GM21423 (cell line): ENCODE results near the gene PCDHGC3.

Experiments used
- ATAC-seq: cut with Tn5 transposase; IDR thresholded peaks from one replicate; pipeline ENCODE4 v1.9.1; 2021; ENCODE audit warnings: mild to moderate bottlenecking, moderate library complexity; ENCODE audit not compliant: unreplicated experiment

PCDHGC3 gene

DNA sequence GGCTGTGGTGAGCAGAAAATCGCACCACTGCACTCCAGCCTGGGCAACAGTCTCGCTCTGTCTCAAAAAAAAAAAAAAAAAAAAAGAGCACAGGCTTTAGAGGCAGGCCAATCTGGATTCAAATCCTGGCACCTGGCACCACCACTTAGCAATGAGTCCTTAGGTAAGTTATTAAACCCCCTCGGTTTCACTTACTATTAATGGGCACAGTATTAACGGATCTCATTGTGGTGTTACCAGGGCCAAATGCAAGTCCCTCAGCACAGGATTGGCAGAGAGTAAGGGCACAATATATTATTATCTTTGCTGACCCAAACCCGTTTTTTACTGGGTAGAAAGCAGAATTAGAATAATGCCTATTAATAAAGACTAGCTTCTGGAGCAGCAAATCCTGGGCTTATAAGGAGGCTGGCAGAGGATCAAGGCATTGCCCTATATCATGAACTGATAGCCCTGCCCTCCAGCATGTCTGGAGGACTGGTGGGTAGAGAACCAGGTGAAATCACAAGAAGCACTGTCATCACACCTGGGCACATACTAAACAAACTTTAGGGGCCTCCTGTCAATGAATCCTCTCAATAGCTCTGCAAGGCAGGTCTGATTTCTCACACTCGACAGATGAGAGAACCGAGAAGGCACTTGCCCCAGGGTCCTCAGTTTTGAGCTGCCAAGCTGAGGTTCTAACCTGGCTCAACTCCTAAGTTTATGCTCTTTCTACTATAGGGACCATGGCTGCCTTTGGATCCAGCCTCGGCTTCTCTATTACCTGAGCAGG lies 30.8 kb downstream of the PCDHGC3 start:
- ATAC-seq, result no peak

- ATAC-seq, result peak; percentile 44
These were observed 31.8 kb downstream of the PCDHGC3 start for GRCh38 chr5:141507387-141508091.

DNA sequence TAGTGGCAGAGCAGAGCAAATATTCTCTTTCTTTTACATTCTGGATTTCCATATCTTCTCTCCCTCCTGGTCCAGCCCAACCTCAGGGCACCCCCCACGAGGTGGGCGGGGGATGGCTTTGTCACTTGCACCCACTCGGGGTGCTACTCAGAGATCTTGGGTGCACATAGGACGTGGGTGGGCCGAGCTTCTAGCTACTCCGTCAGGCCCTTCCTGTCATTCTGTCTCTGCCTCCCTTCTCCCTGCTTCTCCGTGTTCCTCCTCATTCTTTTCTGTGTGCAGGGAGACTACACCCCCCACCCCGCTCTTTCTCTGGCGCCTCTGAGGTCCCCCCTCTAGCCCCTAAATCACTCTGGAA lies 32.7 kb downstream of the PCDHGC3 start:
- no peak for ATAC-seq

GRCh38 chr5:141508798-141509611 lies 33.2 kb downstream of the PCDHGC3 start:
- no peak for ATAC-seq

GRCh38 chr5:141510160-141510559 lies 34.4 kb downstream of the PCDHGC3 start:
- no peak for ATAC-seq

- no peak for ATAC-seq
These were observed 35.3 kb downstream of the PCDHGC3 start for GRCh38 chr5:141510850-141511601.

DNA sequence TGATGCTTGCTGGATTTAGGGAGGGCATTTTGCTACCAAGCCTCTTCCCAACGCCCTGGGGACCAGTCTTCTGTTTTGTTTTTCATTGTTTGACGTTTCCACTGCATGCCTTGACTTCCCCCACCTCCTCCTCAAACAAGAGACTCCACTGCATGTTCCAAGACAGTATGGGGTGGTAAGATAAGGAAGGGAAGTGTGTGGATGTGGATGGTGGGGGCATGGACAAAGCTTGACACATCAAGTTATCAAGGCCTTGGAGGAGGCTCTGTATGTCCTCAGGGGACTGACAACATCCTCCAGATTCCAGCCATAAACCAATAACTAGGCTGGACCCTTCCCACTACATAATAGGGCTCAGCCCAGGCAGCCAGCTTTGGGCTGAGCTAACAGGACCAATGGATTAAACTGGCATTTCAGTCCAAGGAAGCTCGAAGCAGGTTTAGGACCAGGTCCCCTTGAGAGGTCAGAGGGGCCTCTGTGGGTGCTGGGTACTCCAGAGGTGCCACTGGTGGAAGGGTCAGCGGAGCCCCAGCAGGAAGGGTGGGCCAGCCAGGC lies 36.1 kb downstream of the PCDHGC3 start:
- ATAC-seq, result no peak

GRCh38 chr5:141512390-141512910 lies 36.7 kb downstream of the PCDHGC3 start:
- peak; percentile 22 for ATAC-seq

DNA sequence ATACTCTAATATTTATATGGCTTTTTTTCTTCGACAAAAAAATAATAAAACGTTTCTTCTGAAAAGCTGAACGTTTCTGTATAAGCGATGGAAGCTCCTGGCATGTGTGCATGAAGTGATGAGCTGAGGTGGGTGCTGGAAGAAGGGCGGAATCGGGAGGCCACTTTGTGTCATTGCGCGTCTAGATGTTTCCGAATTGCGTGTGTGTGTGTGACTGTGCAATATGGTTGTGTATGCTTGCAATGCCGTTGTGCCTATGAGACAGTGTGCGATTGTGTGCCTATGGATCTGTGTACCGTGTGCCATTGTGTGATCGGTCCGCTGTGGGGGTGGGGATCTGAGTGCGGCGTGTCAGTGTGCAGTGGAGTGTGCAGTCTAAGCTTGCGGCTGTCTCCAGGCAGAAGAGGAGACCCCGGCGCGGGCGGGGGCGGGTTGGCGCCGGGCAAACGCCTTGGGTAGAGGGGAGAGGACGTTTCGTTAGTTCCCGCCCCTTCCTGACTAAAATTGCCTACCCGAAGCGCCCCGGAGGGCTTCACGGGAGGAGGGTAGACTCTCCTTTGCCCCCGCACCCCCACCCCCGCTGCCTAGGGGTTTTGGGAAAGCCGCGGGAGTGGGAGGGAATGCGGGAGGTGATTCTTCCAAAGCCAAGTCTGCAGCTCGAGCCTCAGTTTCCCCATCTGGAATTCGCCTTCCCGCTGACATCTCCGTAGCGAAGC lies 37.3 kb downstream of the PCDHGC3 start:
- ATAC-seq, result no peak

- peak; percentile 30 for ATAC-seq
These were observed 38.0 kb downstream of the PCDHGC3 start for GRCh38 chr5:141513627-141514329.

GRCh38 chr5:141514330-141515133 lies 38.8 kb downstream of the PCDHGC3 start:
- peak; percentile 13 for ATAC-seq

DNA sequence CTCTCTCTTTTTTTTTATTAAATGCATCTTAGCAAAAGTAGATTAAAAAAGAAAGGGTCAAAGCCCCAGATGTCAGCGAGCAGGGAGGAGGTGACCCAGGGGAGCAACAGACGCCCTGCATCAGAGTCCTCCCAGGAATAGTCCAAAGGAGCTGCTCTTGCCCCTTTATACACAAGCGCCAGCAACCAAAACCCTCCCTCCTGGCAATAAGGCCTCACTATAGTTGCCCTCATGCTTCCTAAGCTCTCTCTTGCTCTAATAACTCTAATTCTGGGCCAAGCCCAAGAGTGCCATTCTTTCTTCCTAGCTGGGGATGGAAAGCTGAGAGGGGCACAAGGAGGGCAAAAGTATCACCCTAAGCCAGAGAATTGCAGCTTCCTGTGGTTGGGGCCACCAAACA lies 39.4 kb downstream of the PCDHGC3 start:
- ATAC-seq, result no peak

- no peak for ATAC-seq
These were observed 40.3 kb downstream of the PCDHGC3 start for GRCh38 chr5:141515946-141516671.

DNA sequence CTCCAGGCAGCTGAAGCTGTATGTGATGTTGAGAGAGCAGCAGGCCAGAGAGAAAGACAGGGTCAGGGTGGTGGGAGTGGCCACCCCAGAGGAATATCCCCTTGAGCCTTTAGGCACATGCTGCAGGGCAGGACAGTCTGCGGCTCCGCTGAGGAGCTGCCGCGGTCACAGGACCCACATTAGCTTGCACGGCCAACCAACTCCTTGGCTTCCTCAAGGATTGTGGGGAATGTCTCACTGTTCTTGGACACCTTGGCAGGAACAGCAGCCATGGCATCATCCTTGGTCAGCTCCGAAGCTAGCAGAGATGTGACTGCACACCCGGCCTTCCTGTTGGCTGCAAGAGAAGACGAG lies 40.9 kb downstream of the PCDHGC3 start:
- ATAC-seq, result no peak

DNA sequence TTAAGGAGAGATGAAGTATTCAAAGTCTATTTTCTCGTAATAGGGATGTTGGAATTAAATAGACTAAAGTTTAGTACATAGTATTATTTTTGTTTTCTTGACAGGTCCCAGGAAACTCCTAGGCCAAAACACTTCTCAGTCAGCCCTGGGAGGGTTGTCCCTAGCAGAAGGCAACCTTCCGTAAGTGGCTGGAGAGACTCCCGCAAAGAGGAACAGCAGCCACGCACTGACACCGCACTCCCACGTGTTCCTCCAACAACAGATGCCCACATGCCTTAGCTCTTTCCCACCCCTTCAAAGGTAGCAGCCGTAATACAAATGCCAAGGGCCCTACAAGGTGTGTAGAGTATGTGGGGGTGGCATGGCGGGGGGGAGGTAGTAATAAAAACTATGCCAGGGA lies 41.5 kb downstream of the PCDHGC3 start:
- ATAC-seq, result no peak

GRCh38 chr5:141517880-141518617 lies 42.3 kb downstream of the PCDHGC3 start:
- no peak for ATAC-seq

GRCh38 chr5:141518618-141519015 lies 42.9 kb downstream of the PCDHGC3 start:
- no peak for ATAC-seq
